ENCODE data around the gene ELP4. TPM values are rescaled to one million over a fixed set of nuclear protein-coding genes. Genes with fewer than 3 reads are reported as not detected.

Gene ELP4
- total RNA-seq, 1 donor from 2014 or later: 147 TPM

DNA sequence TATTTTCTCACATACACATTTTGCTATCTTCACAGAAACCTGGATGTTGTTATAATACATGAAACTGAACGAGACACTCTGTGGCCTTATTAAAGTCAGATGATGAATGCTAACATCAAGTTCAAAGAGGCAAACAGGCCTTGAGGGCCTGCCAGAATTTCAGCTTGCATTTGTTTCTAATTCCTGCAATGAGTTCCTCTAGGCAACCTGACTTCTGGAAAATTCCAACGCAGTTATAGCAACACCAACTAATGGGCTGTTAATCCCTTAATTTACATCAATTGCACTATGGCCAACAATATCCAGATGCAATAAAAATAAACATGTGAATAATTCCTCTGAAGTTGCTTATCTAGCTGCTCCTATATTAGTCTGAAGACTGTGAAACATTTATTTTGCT lies 282.5 kb downstream of the ELP4 start:
- Mint-ChIP-seq H3K27ac (no peak overlapping the region), H3K4me3 (no peak overlapping the region), H3K4me1 (peaks cover 56% of the 10 kb centered on the region), H3K27me3 (ENCODE audit: insufficient read depth, low read depth) (peaks cover 2% of the 10 kb centered on the region), H3K9me3 (no peaks in the 10 kb centered on the region), H3K36me3 (peaks cover 56% of the 10 kb centered on the region)
- no peak overlapping the region for H3K9ac ChIP-seq
- no peaks in the 10 kb centered on the region for H3K9me3 ChIP-seq (ENCODE audit: low read depth)
- H3K79me2 ChIP-seq (ENCODE audit: low read depth): peaks cover 12% of the 10 kb centered on the region
- peaks cover 53% of the 10 kb centered on the region for H3K36me3 ChIP-seq
- H3K27ac ChIP-seq: no peak overlapping the region
- H3K4me3 ChIP-seq: no peak overlapping the region
- no peak overlapping the region for H2AFZ ChIP-seq (replicated peaks)
- peaks cover 43% of the 10 kb centered on the region for H4K20me1 ChIP-seq (ENCODE audit: low read depth)
- H3K27me3 ChIP-seq: no peaks in the 10 kb centered on the region
- peaks cover 53% of the 10 kb centered on the region for H3K4me1 ChIP-seq
- H3F3A ChIP-seq (ENCODE audit: low read depth): peaks cover 89% of the 10 kb centered on the region
- TF ChIP-seq EZH2phosphoT487 (IDR thresholded peaks at IDR 0.05) (no peak), EZH2 (IDR thresholded peaks at IDR 0.05) (no peak)
- TF ChIP-seq, protein P1, sequence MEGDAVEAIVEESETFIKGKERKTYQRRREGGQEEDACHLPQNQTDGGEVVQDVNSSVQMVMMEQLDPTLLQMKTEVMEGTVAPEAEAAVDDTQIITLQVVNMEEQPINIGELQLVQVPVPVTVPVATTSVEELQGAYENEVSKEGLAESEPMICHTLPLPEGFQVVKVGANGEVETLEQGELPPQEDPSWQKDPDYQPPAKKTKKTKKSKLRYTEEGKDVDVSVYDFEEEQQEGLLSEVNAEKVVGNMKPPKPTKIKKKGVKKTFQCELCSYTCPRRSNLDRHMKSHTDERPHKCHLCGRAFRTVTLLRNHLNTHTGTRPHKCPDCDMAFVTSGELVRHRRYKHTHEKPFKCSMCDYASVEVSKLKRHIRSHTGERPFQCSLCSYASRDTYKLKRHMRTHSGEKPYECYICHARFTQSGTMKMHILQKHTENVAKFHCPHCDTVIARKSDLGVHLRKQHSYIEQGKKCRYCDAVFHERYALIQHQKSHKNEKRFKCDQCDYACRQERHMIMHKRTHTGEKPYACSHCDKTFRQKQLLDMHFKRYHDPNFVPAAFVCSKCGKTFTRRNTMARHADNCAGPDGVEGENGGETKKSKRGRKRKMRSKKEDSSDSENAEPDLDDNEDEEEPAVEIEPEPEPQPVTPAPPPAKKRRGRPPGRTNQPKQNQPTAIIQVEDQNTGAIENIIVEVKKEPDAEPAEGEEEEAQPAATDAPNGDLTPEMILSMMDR (IDR thresholded peaks at IDR 0.05): no peak
- no peak for DNase-seq (ENCODE audit: low spot score)
- no peak overlapping the region for H3K4me2 ChIP-seq

DNA sequence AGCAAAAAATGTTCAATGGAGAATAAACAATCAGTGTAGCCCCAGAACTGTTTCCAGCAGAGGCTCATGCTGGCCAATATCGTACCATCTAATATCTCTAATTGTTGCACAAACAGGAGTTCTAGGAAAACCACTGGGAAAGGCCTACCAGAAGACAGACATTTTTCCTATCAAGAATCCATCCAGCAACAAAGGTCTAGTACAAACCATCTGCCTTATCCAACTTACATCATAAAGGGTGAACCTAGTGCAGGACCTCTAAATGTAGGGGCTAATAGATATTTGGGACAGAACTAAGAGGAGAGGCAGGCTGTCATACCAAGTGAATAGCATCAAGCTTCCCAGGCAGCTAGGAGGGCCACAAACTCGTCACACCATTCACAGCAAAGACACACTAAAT lies 282.9 kb downstream of the ELP4 start:
- Histone ChIP-seq H3K4me1 (peaks cover 53% of the 10 kb centered on the region), H3K79me2 (ENCODE audit: low read depth) (peaks cover 17% of the 10 kb centered on the region), H2AFZ (replicated peaks) (no peak overlapping the region), H3K36me3 (peaks cover 53% of the 10 kb centered on the region), H3K27ac (no peak overlapping the region), H4K20me1 (ENCODE audit: low read depth) (peaks cover 44% of the 10 kb centered on the region), H3K9ac (no peak overlapping the region), H3K27me3 (no peaks in the 10 kb centered on the region), H3K4me3 (no peak overlapping the region), H3K4me2 (no peak overlapping the region), H3F3A (ENCODE audit: low read depth) (peaks cover 89% of the 10 kb centered on the region), H3K9me3 (ENCODE audit: low read depth) (no peaks in the 10 kb centered on the region)
- DNase-seq (ENCODE audit: low spot score): no peak
- TF ChIP-seq, protein P1 (IDR thresholded peaks at IDR 0.05): no peak
- TF ChIP-seq EZH2phosphoT487 (IDR thresholded peaks at IDR 0.05): no peak
- TF ChIP-seq EZH2 (IDR thresholded peaks at IDR 0.05): no peak
- Mint-ChIP-seq H3K4me1 (peaks cover 54% of the 10 kb centered on the region), H3K9me3 (no peaks in the 10 kb centered on the region), H3K36me3 (peaks cover 58% of the 10 kb centered on the region), H3K27me3 (ENCODE audit: insufficient read depth, low read depth) (peaks cover 2% of the 10 kb centered on the region), H3K27ac (no peak overlapping the region), H3K4me3 (no peak overlapping the region)

DNA sequence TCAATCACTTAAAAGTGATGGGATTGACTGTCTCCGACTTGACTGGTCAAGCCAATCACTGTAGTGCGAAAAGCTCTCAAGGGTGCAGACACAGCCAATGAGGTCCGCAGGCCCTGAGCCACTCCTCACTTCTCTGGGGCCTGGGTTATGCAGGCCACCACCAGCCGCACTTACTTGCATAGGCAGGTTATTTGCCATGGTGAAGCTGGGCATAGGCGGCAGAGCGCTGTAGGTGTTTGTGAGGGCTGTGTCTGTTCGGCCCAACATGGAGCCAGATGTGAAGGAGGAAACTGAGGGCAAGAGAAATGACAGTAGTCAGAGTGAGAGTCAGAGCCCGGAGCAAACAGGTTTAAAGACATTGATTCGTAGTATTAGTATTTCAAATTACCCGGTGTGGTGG lies 283.7 kb downstream of the ELP4 start:
- H3K9ac ChIP-seq: no peak overlapping the region
- peaks cover 53% of the 10 kb centered on the region for H3K36me3 ChIP-seq
- no peak overlapping the region for H3K4me3 ChIP-seq
- no peak for DNase-seq (ENCODE audit: low spot score)
- H3K36me3 Mint-ChIP-seq: peaks cover 62% of the 10 kb centered on the region
- peaks cover 89% of the 10 kb centered on the region for H3F3A ChIP-seq (ENCODE audit: low read depth)
- H3K27me3 ChIP-seq: no peaks in the 10 kb centered on the region
- H3K79me2 ChIP-seq (ENCODE audit: low read depth): peaks cover 19% of the 10 kb centered on the region
- H3K4me2 ChIP-seq: no peak overlapping the region
- H3K27me3 Mint-ChIP-seq (ENCODE audit: insufficient read depth, low read depth): peaks cover 4% of the 10 kb centered on the region
- no peak overlapping the region for H3K4me3 Mint-ChIP-seq
- H3K9me3 Mint-ChIP-seq: no peaks in the 10 kb centered on the region
- no peak overlapping the region for H3K27ac ChIP-seq
- H3K27ac Mint-ChIP-seq: no peak overlapping the region
- no peak overlapping the region for H2AFZ ChIP-seq (replicated peaks)
- H3K4me1 Mint-ChIP-seq: peaks cover 51% of the 10 kb centered on the region
- H3K9me3 ChIP-seq (ENCODE audit: low read depth): no peaks in the 10 kb centered on the region
- TF ChIP-seq, protein P1 (IDR thresholded peaks at IDR 0.05): no peak
- TF ChIP-seq EZH2phosphoT487 (IDR thresholded peaks at IDR 0.05): no peak
- H3K4me1 ChIP-seq: peaks cover 52% of the 10 kb centered on the region
- H4K20me1 ChIP-seq (ENCODE audit: low read depth): peaks cover 44% of the 10 kb centered on the region

Measured in neural progenitor cell (in vitro differentiated cells).